ENCODE data around the gene ATP9B.
"Not testable (repeated sequence)": the region's sequence is repeated elsewhere in the genome, so short reads cannot be mapped to it uniquely, and the experiment has no call there.

The ATP9B gene

GRCh38 chr18:79129120-79129519 lies 59.9 kb downstream of the ATP9B start:
- in situ Hi-C loops (cut with HindIII; ENCODE audit: low sequenced_read_pairs) = no loop called here

- in situ Hi-C loops (cut with HindIII; ENCODE audit: low sequenced_read_pairs) = no loop called here
Measured at GRCh38 chr18:79133724-79134123, 64.5 kb downstream of the ATP9B start.

- in situ Hi-C loops (cut with HindIII; ENCODE audit: low sequenced_read_pairs) = no loop called here
Measured at GRCh38 chr18:79135924-79136323, 66.7 kb downstream of the ATP9B start.

- in situ Hi-C loops (cut with HindIII; ENCODE audit: low sequenced_read_pairs) = no loop called here
Measured at GRCh38 chr18:79136742-79137141, 67.5 kb downstream of the ATP9B start.

- in situ Hi-C loops (cut with HindIII; ENCODE audit: low sequenced_read_pairs) = no loop called here
Measured at GRCh38 chr18:79139206-79139605, 70.0 kb downstream of the ATP9B start.

- in situ Hi-C loops (cut with HindIII; ENCODE audit: low sequenced_read_pairs) = no loop called here
Measured at GRCh38 chr18:79147014-79147413, 77.8 kb downstream of the ATP9B start.

- in situ Hi-C loops (cut with HindIII; ENCODE audit: low sequenced_read_pairs) = no loop called here
Measured at GRCh38 chr18:79151191-79151590, 82.0 kb downstream of the ATP9B start.

GRCh38 chr18:79156327-79156726 lies 87.1 kb downstream of the ATP9B start:
- in situ Hi-C loops (cut with HindIII; ENCODE audit: low sequenced_read_pairs) = no loop called here

GRCh38 chr18:79164706-79165105 lies 95.5 kb downstream of the ATP9B start:
- in situ Hi-C loops (cut with HindIII; ENCODE audit: low sequenced_read_pairs) = no loop called here

- in situ Hi-C loops (cut with HindIII; ENCODE audit: low sequenced_read_pairs) = no loop called here
Measured at GRCh38 chr18:79166702-79167101, 97.5 kb downstream of the ATP9B start.

GRCh38 chr18:79167526-79168190 lies 98.5 kb downstream of the ATP9B start:
- in situ Hi-C loops (cut with HindIII; ENCODE audit: low sequenced_read_pairs) = no loop called here

GRCh38 chr18:79169958-79170555 lies 100.9 kb downstream of the ATP9B start:
- in situ Hi-C loops (cut with HindIII; ENCODE audit: low sequenced_read_pairs) = no loop called here

- in situ Hi-C loops (cut with HindIII; ENCODE audit: low sequenced_read_pairs) = not testable (repeated sequence)
Measured at GRCh38 chr18:79172331-79172730, 103.1 kb downstream of the ATP9B start.

- in situ Hi-C loops (cut with HindIII; ENCODE audit: low sequenced_read_pairs) = no loop called here
Measured at GRCh38 chr18:79173742-79174141, 104.5 kb downstream of the ATP9B start.

- in situ Hi-C loops (cut with HindIII; ENCODE audit: low sequenced_read_pairs) = no loop called here
Measured at GRCh38 chr18:79178113-79178531, 108.9 kb downstream of the ATP9B start.

- in situ Hi-C loops (cut with HindIII; ENCODE audit: low sequenced_read_pairs) = no loop called here
Measured at GRCh38 chr18:79182047-79182713, 113.0 kb downstream of the ATP9B start.

- in situ Hi-C loops (cut with HindIII; ENCODE audit: low sequenced_read_pairs) = no loop called here
Measured at GRCh38 chr18:79185648-79186047, 116.5 kb downstream of the ATP9B start.

GRCh38 chr18:79186649-79187048 lies 117.5 kb downstream of the ATP9B start:
- in situ Hi-C loops (cut with HindIII; ENCODE audit: low sequenced_read_pairs) = no loop called here

- in situ Hi-C loops (cut with HindIII; ENCODE audit: low sequenced_read_pairs) = no loop called here
Measured at GRCh38 chr18:79187532-79188277, 118.5 kb downstream of the ATP9B start.

GRCh38 chr18:79191418-79191817 lies 122.2 kb downstream of the ATP9B start:
- in situ Hi-C loops (cut with HindIII; ENCODE audit: low sequenced_read_pairs) = no loop called here

GRCh38 chr18:79191956-79192355 lies 122.8 kb downstream of the ATP9B start:
- in situ Hi-C loops (cut with HindIII; ENCODE audit: low sequenced_read_pairs) = no loop called here

GRCh38 chr18:79193826-79194225 lies 124.6 kb downstream of the ATP9B start:
- in situ Hi-C loops (cut with HindIII; ENCODE audit: low sequenced_read_pairs) = no loop called here
